WTC11 (cell line): ENCODE measurements around the gene ULK4. TPM values are rescaled to one million over a fixed set of nuclear protein-coding genes. Genes with fewer than 3 reads are reported as not detected.

ENCODE experiments used
- ATAC-seq: fragments of 200-7000 bp; cut with Tn5 transposase; 2 replicates; pipeline ENCODE4 v1.10.0; 2021; ENCODE audit warnings: mild to moderate bottlenecking, moderate library complexity
- CTCF ChIA-PET: fragments of 300-600 bp; sonication (Branson Sonifier 250); formaldehyde crosslinking; loops from one replicate; lab custom pipeline; 2021; ENCODE audit warnings: antibody characterized with exemption; lab: Charles Lee
- POLR2A ChIA-PET: fragments of 350-600 bp; sonication (Branson Sonifier 250); formaldehyde crosslinking; loops from one replicate; lab custom pipeline; 2021; ENCODE audit warnings: antibody characterized with exemption; lab: Charles Lee
- DNase-seq: peaks from one replicate; pipeline ENCODE4 v3.0.0; 2021; ENCODE audit warnings: low spot score
- H3K27ac Mint-ChIP-seq: 2 replicates; pipeline ENCODE4 v1.8.0; 2021; ENCODE audit warnings: mixed read lengths
- H3K27me3 Mint-ChIP-seq: 2 replicates; pipeline ENCODE4 v1.8.0; 2021; ENCODE audit warnings: low read depth, mild to moderate bottlenecking, moderate library complexity, mixed read lengths
- H3K36me3 Mint-ChIP-seq: 2 replicates; pipeline ENCODE4 v1.8.0; 2021; ENCODE audit warnings: mixed read lengths
- H3K4me1 Mint-ChIP-seq: 2 replicates; pipeline ENCODE4 v1.8.0; 2022; ENCODE audit warnings: mixed read lengths
- H3K4me3 Mint-ChIP-seq: 2 replicates; pipeline ENCODE4 v1.8.0; 2021; ENCODE audit warnings: mild to moderate bottlenecking, moderate library complexity, mixed read lengths
- H3K9me3 Mint-ChIP-seq: 2 replicates; pipeline ENCODE4 v1.8.0; 2021; ENCODE audit warnings: mixed read lengths
- CREB1 ChIP-seq: sonication (generic); formaldehyde crosslinking; IDR thresholded peaks from 2 replicates; pipeline ENCODE4 v1.8.0; 2023; ENCODE audit warnings: mild to moderate bottlenecking, missing genetic modification reagents
- E2F4 ChIP-seq: sonication (generic); formaldehyde crosslinking; IDR thresholded peaks from 2 replicates; pipeline ENCODE4 v1.8.1; 2022; ENCODE audit warnings: low read depth, mild to moderate bottlenecking, moderate library complexity, missing genetic modification reagents, borderline replicate concordance
- ELF4 ChIP-seq: sonication (generic); formaldehyde crosslinking; IDR thresholded peaks from 2 replicates; pipeline ENCODE4 v1.8.1; 2022; ENCODE audit warnings: low read depth, mild to moderate bottlenecking, moderate library complexity, missing genetic modification reagents
- EMX1 ChIP-seq: fragments of 250-450 bp; sonication (Bioruptor Pico); IDR thresholded peaks from 2 replicates; pipeline ENCODE4 v1.8.0; 2021; ENCODE audit warnings: mild to moderate bottlenecking
- ETV6 ChIP-seq: sonication (generic); formaldehyde crosslinking; IDR thresholded peaks from 2 replicates; pipeline ENCODE4 v1.8.1; 2022; ENCODE audit warnings: mild to moderate bottlenecking, missing genetic modification reagents
- FOXJ3 ChIP-seq: sonication (generic); formaldehyde crosslinking; IDR thresholded peaks from 2 replicates; pipeline ENCODE4 v1.9.0; 2021; ENCODE audit warnings: missing genetic modification reagents, mild to moderate bottlenecking, borderline replicate concordance
- FOXK1 ChIP-seq: sonication (generic); formaldehyde crosslinking; IDR thresholded peaks from 2 replicates; pipeline ENCODE4 v1.8.0; 2022; ENCODE audit warnings: mild to moderate bottlenecking, moderate library complexity, missing genetic modification reagents
- IRF1 ChIP-seq: sonication (generic); formaldehyde crosslinking; IDR thresholded peaks from 2 replicates; pipeline ENCODE4 v1.8.0; 2023; ENCODE audit warnings: missing genetic modification reagents
- MAX ChIP-seq: sonication (generic); formaldehyde crosslinking; IDR thresholded peaks from 2 replicates; pipeline ENCODE4 v1.8.0; 2022; ENCODE audit warnings: mild to moderate bottlenecking, missing genetic modification reagents
- NFE2L1 ChIP-seq: sonication (generic); formaldehyde crosslinking; IDR thresholded peaks from 2 replicates; pipeline ENCODE4 v1.8.1; 2023; ENCODE audit warnings: missing genetic modification reagents
- NR2C2 ChIP-seq: sonication (generic); formaldehyde crosslinking; IDR thresholded peaks from 2 replicates; pipeline ENCODE4 v1.8.0; 2022; ENCODE audit warnings: mild to moderate bottlenecking, missing genetic modification reagents
- OVOL2 ChIP-seq: fragments of 250-450 bp; sonication (Bioruptor Pico); IDR thresholded peaks from 2 replicates; pipeline ENCODE4 v1.9.0; 2021; ENCODE audit warnings: mild to moderate bottlenecking, borderline replicate concordance
- PREB ChIP-seq: sonication (generic); formaldehyde crosslinking; IDR thresholded peaks from 2 replicates; pipeline ENCODE4 v1.8.1; 2022; ENCODE audit warnings: mild to moderate bottlenecking, missing genetic modification reagents, moderate library complexity, borderline replicate concordance
- PRRX2 ChIP-seq: fragments of 250-450 bp; sonication (Bioruptor Pico); IDR thresholded peaks from 2 replicates; pipeline ENCODE4 v1.8.0; 2021; ENCODE audit warnings: mild to moderate bottlenecking
- RELA ChIP-seq: sonication (generic); formaldehyde crosslinking; IDR thresholded peaks from 2 replicates; pipeline ENCODE4 v1.8.1; 2022; ENCODE audit warnings: missing genetic modification reagents, mild to moderate bottlenecking, borderline replicate concordance
- SP1 ChIP-seq: sonication (generic); formaldehyde crosslinking; conservative IDR thresholded peaks from 2 replicates; pipeline ENCODE4 v1.8.1; 2022; ENCODE audit warnings: missing genetic modification reagents
- ZBTB21 ChIP-seq: sonication (generic); formaldehyde crosslinking; IDR thresholded peaks from 2 replicates; pipeline ENCODE4 v1.8.1; 2023; ENCODE audit warnings: mild to moderate bottlenecking, missing genetic modification reagents, borderline replicate concordance
- ZNF317 ChIP-seq: sonication (generic); formaldehyde crosslinking; IDR thresholded peaks from 2 replicates; pipeline ENCODE4 v1.8.1; 2023; ENCODE audit warnings: low read depth, mild to moderate bottlenecking, moderate library complexity, missing genetic modification reagents, borderline replicate concordance
- ZNF423 ChIP-seq: fragments of 250-450 bp; sonication (Bioruptor Pico); IDR thresholded peaks from 2 replicates; pipeline ENCODE4 v2.1.2; 2022; ENCODE audit warnings: mild to moderate bottlenecking, moderate library complexity
- ZSCAN18 ChIP-seq: fragments of 250-450 bp; sonication (Bioruptor Pico); IDR thresholded peaks from 2 replicates; pipeline ENCODE4 v2.1.2; 2022; ENCODE audit warnings: mild to moderate bottlenecking, moderate library complexity
- total RNA-seq: library from RNA; stranded (reverse); gene quantifications from 3 replicates; pipeline ENCODE4 v1.2.3, GENCODE V29; 2021
- TF ChIP-seq, protein P1 (sequence below): sonication (generic); formaldehyde crosslinking; IDR thresholded peaks from 2 replicates; pipeline ENCODE4 v1.8.1; 2023; ENCODE audit warnings: mild to moderate bottlenecking, missing genetic modification reagents, moderate library complexity
- TF ChIP-seq, protein P2 (sequence below): sonication (generic); formaldehyde crosslinking; conservative IDR thresholded peaks from 2 replicates; pipeline ENCODE4 v1.8.1; 2023; ENCODE audit warnings: mild to moderate bottlenecking, low read depth, missing genetic modification reagents, moderate library complexity
- TF ChIP-seq, protein P3 (sequence below): sonication (generic); formaldehyde crosslinking; conservative IDR thresholded peaks from 2 replicates; pipeline ENCODE4 v1.8.1; 2022; ENCODE audit warnings: mild to moderate bottlenecking, missing genetic modification reagents

Gene ULK4
- total RNA-seq, 1 experiment from 2014 or later: 9.2 TPM

- TF ChIP-seq, protein P1, sequence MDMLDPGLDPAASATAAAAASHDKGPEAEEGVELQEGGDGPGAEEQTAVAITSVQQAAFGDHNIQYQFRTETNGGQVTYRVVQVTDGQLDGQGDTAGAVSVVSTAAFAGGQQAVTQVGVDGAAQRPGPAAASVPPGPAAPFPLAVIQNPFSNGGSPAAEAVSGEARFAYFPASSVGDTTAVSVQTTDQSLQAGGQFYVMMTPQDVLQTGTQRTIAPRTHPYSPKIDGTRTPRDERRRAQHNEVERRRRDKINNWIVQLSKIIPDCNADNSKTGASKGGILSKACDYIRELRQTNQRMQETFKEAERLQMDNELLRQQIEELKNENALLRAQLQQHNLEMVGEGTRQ: no peak
- TF ChIP-seq ZSCAN18 (CRISPR knock-in tag): no peak
- Mint-ChIP-seq H3K27me3 (no peaks in the 10 kb centered on the region), H3K27ac (no peak overlapping the region), H3K9me3 (no peaks in the 10 kb centered on the region), H3K4me3 (no peak overlapping the region), H3K4me1 (peaks cover 7% of the 10 kb centered on the region), H3K36me3 (no peaks in the 10 kb centered on the region)
- DNase-seq (no peak), ATAC-seq (no peak)
- ChIA-PET POLR2A (no interaction called here), CTCF (interaction anchor here (0.7 kb wide), 1 partner anchor 146 kb away, joined by 3 read pairs; no protein-coding TSS in a partner anchor)
Observed at GRCh38 chr3:41716471-41716870, 245.4 kb downstream of the ULK4 start.

- no peak overlapping the region for H3K4me3 Mint-ChIP-seq
- ATAC-seq (no peak), DNase-seq (no peak)
- H3K9me3 Mint-ChIP-seq: no peaks in the 10 kb centered on the region
- peaks cover 16% of the 10 kb centered on the region for H3K4me1 Mint-ChIP-seq
- TF ChIP-seq MAX: no peak
- TF ChIP-seq, protein P1: no peak
- TF ChIP-seq ZNF317 (CRISPR knock-in tag): no peak
- TF ChIP-seq IRF1 (CRISPR knock-in tag): no peak
- no peak for TF ChIP-seq NR2C2
- TF ChIP-seq, protein P2, sequence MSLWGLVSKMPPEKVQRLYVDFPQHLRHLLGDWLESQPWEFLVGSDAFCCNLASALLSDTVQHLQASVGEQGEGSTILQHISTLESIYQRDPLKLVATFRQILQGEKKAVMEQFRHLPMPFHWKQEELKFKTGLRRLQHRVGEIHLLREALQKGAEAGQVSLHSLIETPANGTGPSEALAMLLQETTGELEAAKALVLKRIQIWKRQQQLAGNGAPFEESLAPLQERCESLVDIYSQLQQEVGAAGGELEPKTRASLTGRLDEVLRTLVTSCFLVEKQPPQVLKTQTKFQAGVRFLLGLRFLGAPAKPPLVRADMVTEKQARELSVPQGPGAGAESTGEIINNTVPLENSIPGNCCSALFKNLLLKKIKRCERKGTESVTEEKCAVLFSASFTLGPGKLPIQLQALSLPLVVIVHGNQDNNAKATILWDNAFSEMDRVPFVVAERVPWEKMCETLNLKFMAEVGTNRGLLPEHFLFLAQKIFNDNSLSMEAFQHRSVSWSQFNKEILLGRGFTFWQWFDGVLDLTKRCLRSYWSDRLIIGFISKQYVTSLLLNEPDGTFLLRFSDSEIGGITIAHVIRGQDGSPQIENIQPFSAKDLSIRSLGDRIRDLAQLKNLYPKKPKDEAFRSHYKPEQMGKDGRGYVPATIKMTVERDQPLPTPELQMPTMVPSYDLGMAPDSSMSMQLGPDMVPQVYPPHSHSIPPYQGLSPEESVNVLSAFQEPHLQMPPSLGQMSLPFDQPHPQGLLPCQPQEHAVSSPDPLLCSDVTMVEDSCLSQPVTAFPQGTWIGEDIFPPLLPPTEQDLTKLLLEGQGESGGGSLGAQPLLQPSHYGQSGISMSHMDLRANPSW (CRISPR knock-in tag): no peak
- no peak for TF ChIP-seq ZNF423
- TF ChIP-seq, all 79 proteins: peak for 0
- CTCF ChIA-PET: interaction anchor here (1.1 kb wide), 1 partner anchor 26 kb away, joined by 3 read pairs; no protein-coding TSS in a partner anchor
- H3K36me3 Mint-ChIP-seq: no peaks in the 10 kb centered on the region
- no peaks in the 10 kb centered on the region for H3K27me3 Mint-ChIP-seq
- H3K27ac Mint-ChIP-seq: no peak overlapping the region
- POLR2A ChIA-PET: no interaction called here
Observed at GRCh38 chr3:41715376-41715775, 246.5 kb downstream of the ULK4 start.

DNA sequence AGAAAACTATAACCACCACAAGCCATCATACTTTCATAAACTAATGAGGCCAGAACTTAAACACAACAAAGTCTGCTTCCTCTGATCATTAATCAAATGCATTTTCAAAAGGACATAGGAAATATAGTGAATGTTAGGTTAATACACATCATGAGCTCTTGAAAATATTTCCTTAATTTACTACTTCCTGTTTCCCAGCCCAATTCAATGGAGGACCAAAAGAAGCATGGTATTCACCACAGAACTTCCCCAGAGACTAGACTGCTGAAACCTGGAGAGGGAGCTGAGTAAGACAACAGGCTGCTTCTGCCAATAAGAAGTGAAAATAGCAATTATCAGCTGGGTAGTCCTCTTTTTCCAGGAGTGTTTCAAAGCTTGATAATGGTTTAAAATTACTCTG is 250.3 kb downstream of the ULK4 start:
- no peaks in the 10 kb centered on the region for H3K36me3 Mint-ChIP-seq
- ATAC-seq (no peak), DNase-seq (no peak)
- no peak overlapping the region for H3K4me3 Mint-ChIP-seq
- peaks cover 16% of the 10 kb centered on the region for H3K4me1 Mint-ChIP-seq
- CTCF ChIA-PET: interaction anchor here (0.6 to 1.4 kb wide), 4 partner anchors 30 to 480 kb away, joined by 3 to 6 read pairs (median 4); no protein-coding TSS in a partner anchor
- no peak overlapping the region for H3K27ac Mint-ChIP-seq
- no peaks in the 10 kb centered on the region for H3K27me3 Mint-ChIP-seq
- no peaks in the 10 kb centered on the region for H3K9me3 Mint-ChIP-seq
- POLR2A ChIA-PET: no interaction called here
- TF ChIP-seq E2F4 (CRISPR knock-in tag) (no peak), ZBTB21 (CRISPR knock-in tag) (no peak), OVOL2 (no peak), FOXJ3 (CRISPR knock-in tag) (no peak), SP1 (CRISPR knock-in tag) (no peak), NFE2L1 (CRISPR knock-in tag) (no peak), PRRX2 (CRISPR knock-in tag) (no peak), PREB (CRISPR knock-in tag) (no peak), RELA (CRISPR knock-in tag) (no peak), FOXK1 (no peak), CREB1 (CRISPR knock-in tag) (no peak), ELF4 (no peak), ETV6 (CRISPR knock-in tag) (no peak), EMX1 (CRISPR knock-in tag) (no peak), ZNF317 (CRISPR knock-in tag) (no peak)
- TF ChIP-seq, protein P3, sequence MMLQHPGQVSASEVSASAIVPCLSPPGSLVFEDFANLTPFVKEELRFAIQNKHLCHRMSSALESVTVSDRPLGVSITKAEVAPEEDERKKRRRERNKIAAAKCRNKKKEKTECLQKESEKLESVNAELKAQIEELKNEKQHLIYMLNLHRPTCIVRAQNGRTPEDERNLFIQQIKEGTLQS (CRISPR knock-in tag): no peak
